A549 treated with DMSO at 1 μM for 4 hours (cell line): ENCODE measurements around the gene TIPRL. TPM values are rescaled to one million over a fixed set of nuclear protein-coding genes. Genes with fewer than 3 reads are reported as not detected.

ENCODE experiments used
- total RNA-seq: library from RNA; stranded (reverse); fragments of 200-300 nt; extraction: Qiagen RNA extraction; gene quantifications from 5 replicates; pipeline ENCODE4 v1.2.3, GENCODE V29; 2022; ENCODE audit warnings: low read depth

The TIPRL gene
- 33.0 to 41.5 TPM (median 35.6 TPM) in 5 replicates for total RNA-seq

DNA sequence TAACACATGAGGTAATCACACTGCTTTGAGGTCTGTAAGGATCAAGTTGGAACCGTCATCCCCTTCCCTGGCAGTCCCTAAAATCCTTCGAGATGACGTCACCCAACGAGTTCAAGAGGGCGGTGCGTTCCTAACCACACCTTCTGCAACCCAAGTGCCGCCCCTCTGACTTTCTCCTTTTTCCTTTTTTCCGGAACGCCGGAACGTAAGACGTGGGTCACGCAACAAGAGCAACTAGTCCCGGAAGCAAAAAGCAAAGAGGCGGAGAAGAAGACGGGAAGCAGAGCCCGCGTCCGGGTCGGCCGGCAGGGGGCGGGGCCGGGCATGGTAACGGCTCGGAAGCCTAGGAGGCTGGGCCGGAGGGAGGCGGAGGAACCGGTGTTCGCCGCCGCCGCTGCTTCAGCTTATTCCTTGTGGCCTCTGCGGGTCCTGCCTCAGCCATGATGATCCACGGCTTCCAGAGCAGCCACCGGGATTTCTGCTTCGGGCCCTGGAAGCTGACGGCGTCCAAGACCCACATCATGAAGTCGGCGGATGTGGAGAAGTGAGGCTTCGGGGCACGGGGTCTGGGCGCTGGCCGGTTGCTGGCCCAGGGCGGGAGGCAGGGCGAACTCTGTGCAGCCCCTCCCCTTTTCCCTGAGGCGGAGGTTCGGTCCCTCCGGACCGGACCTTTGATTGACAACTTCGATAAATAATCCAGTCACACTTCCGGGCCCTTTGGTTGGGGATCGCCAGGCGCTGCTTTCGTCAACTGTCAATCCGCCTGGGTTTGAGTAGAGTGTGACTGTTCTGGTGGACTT is at the start of gene TIPRL:
Gene TIPRL, plus strand, starts transcription at position 325 of the 800 bp plus-strand sequence. Its CDS starts 116 bp downstream, at position 441.

GRCh38 chr1:168136709-168137514 is 41.9 kb upstream of the TIPRL start, which contains the start of gene GPR161:
Gene GPR161, minus strand, starts transcription at chr1:168136930. Its CDS starts 32,080 bp downstream, at chr1:168104850.

DNA sequence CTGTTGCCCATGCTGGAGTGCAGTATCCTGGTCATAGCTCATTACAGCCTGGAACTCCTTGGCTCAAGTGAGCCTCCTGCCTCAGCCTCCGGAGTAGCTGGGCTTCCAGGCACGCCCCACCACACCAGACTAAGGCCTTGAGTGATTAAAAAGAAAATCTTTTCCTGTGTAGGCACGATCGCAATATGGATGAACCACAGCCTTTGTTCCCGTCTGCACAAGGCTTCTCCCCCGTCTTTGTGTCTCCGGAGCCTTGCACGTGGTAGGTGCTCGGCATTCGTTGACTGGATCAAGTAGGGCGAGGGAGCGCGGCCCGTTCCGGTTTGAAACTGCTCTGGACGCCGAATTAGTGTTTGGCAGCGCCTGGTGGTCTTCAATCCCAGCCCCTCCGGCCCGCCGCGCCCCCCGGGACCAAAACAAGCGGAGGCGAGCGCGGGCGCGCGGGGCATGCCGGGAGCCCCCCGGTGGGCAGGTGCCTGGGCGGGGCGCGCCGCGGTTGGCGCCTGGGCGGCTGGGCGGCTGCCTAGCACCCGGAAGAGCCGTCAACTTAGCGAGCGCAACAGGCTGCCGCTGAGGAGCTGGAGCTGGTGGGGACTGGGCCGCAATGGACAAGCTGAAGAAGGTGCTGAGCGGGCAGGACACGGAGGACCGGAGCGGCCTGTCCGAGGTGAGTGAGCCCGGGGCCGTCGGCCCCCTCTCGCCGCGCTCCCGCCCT is 46.9 kb downstream of the TIPRL start, which contains the start of gene SFT2D2:
Gene SFT2D2, plus strand, starts transcription at position 529 of the 715 bp plus-strand sequence. Its CDS starts 76 bp downstream, at position 605.

Other genes starting within 250 kb of the TIPRL start
- 23.7 to 30.2 TPM (median 27.5 TPM) in 5 replicates for gene DCAF6, start 242.3 kb upstream of the TIPRL start, total RNA-seq
- 46.9 to 82.8 TPM (median 79.0 TPM) in 5 replicates for gene MPC2, start 241.9 kb upstream of the TIPRL start, total RNA-seq
- gene GPR161, start 42.0 kb upstream of the TIPRL start, total RNA-seq, result 9.2 to 15.6 TPM (median 12.6 TPM) in 5 replicates
- 16.1 to 18.5 TPM (median 17.6 TPM) in 5 replicates for gene SFT2D2, start 47.0 kb downstream of the TIPRL start, total RNA-seq
- 0.59 to 1.0 TPM (median 0.86 TPM) in 5 replicates for gene TBX19, start 101.9 kb downstream of the TIPRL start, total RNA-seq